IMR-90 (cell line): ENCODE results near the gene CDH2.

Experiments
- BHLHE40 ChIP-seq: fragments of 150-350 bp; IDR thresholded peaks from 2 replicates; pipeline ENCODE4 v1.6.1; 2016; ENCODE audit warnings: mild to moderate bottlenecking, low read depth, low read length
- CEBPB ChIP-seq: IDR thresholded peaks from 2 replicates; pipeline ENCODE4 v1.6.1; 2012; ENCODE audit warnings: low read depth, low read length, improper control_type of control experiment
- CHD1 ChIP-seq: IDR thresholded peaks from 2 replicates; pipeline ENCODE4 v1.6.1; 2012; ENCODE audit warnings: low read depth, low read length, improper control_type of control experiment
- FOS ChIP-seq: fragments of 150-350 bp; IDR thresholded peaks from 2 replicates; pipeline ENCODE4 v1.6.1; 2016; ENCODE audit warnings: low read depth, low read length
- MAFK ChIP-seq: IDR thresholded peaks from 2 replicates; pipeline ENCODE4 v1.6.1; 2012; ENCODE audit warnings: low read depth, low read length, improper control_type of control experiment
- MAZ ChIP-seq: IDR thresholded peaks from 2 replicates; pipeline ENCODE4 v1.6.1; 2012; ENCODE audit warnings: low read depth, mild to moderate bottlenecking, low read length, improper control_type of control experiment, moderate library complexity, borderline replicate concordance
- MXI1 ChIP-seq: IDR thresholded peaks from 2 replicates; pipeline ENCODE4 v1.6.1; 2012; ENCODE audit warnings: low read depth, mild to moderate bottlenecking, low read length, moderate library complexity, borderline replicate concordance
- POLR2A ChIP-seq: IDR thresholded peaks from 2 replicates; pipeline ENCODE4 v1.6.1; 2012; ENCODE audit warnings: mild to moderate bottlenecking, low read depth, low read length
- RAD21 ChIP-seq: IDR thresholded peaks from 2 replicates; pipeline ENCODE4 v1.6.1; 2012; ENCODE audit warnings: low read length, improper control_type of control experiment
- RFX5 ChIP-seq: IDR thresholded peaks from 2 replicates; pipeline ENCODE4 v1.8.0; 2012; ENCODE audit warnings: low read depth, mild to moderate bottlenecking, low read length, moderate library complexity
- SMC3 ChIP-seq: fragments of 150-350 bp; IDR thresholded peaks from 2 replicates; pipeline ENCODE4 v1.6.1; 2016; ENCODE audit warnings: low read depth, mild to moderate bottlenecking, antibody characterized with exemption, low read length, moderate library complexity
- TF ChIP-seq, protein P1 (sequence below): conservative IDR thresholded peaks from 2 replicates; pipeline ENCODE4 v1.5.1; 2012; ENCODE audit warnings: mild to moderate bottlenecking, low read depth, low read length, improper control_type of control experiment
- TF ChIP-seq, protein P2 (sequence below): fragments of 150-350 bp; IDR thresholded peaks from 2 replicates; pipeline ENCODE4 v1.6.1; 2017; ENCODE audit warnings: mild to moderate bottlenecking, antibody characterized with exemption, low read length, low read depth
- TF ChIP-seq, protein P3 (sequence below): fragments of 150-350 bp; IDR thresholded peaks from 2 replicates; pipeline ENCODE4 v1.6.1; 2016; ENCODE audit warnings: low read depth, mild to moderate bottlenecking, low read length, moderate library complexity, borderline replicate concordance

DNA sequence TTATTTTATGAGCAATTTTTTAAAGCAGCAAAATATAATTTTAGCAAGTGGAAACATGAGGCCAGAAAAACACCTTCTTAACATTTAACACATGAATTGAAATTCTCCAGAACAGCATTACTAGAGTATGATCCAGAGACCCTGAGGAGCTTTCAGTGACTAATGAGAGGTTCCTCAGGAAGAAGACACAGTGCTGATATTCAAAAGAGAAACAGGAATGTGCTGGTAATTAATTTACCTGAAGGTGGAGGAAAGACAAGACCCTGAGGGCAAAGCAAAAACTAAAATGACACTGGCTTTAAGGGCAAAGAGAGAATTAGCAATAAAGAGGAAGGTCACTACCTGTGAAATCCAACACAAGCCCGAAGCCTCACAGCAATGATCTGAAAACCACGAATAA lies 97.0 kb downstream of the CDH2 start:
- TF ChIP-seq, protein P1, sequence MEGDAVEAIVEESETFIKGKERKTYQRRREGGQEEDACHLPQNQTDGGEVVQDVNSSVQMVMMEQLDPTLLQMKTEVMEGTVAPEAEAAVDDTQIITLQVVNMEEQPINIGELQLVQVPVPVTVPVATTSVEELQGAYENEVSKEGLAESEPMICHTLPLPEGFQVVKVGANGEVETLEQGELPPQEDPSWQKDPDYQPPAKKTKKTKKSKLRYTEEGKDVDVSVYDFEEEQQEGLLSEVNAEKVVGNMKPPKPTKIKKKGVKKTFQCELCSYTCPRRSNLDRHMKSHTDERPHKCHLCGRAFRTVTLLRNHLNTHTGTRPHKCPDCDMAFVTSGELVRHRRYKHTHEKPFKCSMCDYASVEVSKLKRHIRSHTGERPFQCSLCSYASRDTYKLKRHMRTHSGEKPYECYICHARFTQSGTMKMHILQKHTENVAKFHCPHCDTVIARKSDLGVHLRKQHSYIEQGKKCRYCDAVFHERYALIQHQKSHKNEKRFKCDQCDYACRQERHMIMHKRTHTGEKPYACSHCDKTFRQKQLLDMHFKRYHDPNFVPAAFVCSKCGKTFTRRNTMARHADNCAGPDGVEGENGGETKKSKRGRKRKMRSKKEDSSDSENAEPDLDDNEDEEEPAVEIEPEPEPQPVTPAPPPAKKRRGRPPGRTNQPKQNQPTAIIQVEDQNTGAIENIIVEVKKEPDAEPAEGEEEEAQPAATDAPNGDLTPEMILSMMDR, result no peak
- TF ChIP-seq CHD1 (no peak), BHLHE40 (no peak), POLR2A (no peak), MAZ (no peak), MAFK (no peak), FOS (no peak), RFX5 (no peak), RAD21 (no peak), CEBPB (no peak), SMC3 (no peak), MXI1 (no peak)
- TF ChIP-seq, protein P2, sequence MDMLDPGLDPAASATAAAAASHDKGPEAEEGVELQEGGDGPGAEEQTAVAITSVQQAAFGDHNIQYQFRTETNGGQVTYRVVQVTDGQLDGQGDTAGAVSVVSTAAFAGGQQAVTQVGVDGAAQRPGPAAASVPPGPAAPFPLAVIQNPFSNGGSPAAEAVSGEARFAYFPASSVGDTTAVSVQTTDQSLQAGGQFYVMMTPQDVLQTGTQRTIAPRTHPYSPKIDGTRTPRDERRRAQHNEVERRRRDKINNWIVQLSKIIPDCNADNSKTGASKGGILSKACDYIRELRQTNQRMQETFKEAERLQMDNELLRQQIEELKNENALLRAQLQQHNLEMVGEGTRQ, result no peak
- TF ChIP-seq, protein P3, sequence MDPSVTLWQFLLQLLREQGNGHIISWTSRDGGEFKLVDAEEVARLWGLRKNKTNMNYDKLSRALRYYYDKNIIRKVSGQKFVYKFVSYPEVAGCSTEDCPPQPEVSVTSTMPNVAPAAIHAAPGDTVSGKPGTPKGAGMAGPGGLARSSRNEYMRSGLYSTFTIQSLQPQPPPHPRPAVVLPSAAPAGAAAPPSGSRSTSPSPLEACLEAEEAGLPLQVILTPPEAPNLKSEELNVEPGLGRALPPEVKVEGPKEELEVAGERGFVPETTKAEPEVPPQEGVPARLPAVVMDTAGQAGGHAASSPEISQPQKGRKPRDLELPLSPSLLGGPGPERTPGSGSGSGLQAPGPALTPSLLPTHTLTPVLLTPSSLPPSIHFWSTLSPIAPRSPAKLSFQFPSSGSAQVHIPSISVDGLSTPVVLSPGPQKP, result no peak
